ENCODE results near the gene SPAG16. TPM values are rescaled to one million over a fixed set of nuclear protein-coding genes. Genes with fewer than 3 reads are reported as not detected.

The SPAG16 gene
- total RNA-seq, 1 experiment from 2014 or later: 0.30 TPM

DNA sequence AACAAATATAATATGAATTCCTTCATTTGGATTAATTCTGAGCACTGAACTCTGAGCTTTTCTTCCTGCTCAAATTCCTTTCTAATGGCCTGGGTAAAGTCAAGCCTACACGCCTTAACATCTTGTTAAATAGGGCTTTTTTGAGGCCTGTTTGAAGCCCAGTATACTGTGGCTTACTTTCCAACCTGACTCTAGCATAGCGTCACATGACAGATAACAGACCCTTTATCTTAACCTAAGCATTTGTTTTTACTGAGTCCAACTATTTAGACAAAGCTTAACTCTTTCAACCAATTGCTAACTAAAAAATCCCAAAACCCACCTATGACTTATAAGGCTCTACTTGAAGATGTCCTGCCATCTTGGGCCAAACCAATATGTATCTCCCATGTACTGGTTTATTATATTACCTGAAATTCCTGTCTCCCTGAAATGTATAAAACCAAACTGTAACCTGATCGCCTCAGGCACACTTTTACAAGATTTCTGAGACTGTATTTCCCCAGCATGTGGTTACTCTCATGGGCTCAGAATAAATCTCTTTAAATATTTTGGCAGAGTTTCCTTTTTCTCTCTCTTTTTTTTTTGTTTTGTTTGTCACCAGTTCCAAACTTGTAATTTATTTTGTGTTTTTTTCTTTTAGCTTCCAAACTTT, 855.5 kb downstream of the SPAG16 start (continued):
- TF ChIP-seq FOSL1 (IDR thresholded peaks at IDR 0.05; ENCODE audit: low read depth) (no peak), EGR1 (IDR thresholded peaks at IDR 0.05; ENCODE audit: low read depth) (no peak)

GRCh38 chr2:214156971-214157370, 872.7 kb downstream of the SPAG16 start:
- no peaks in the 10 kb centered on the region for H3K27me3 ChIP-seq (ENCODE audit: insufficient read depth, low read length)
- no peaks in the 10 kb centered on the region for H3K79me2 ChIP-seq (ENCODE audit: insufficient read depth, low read length)
- no peaks in the 10 kb centered on the region for H3K9me2 ChIP-seq (ENCODE audit: insufficient read depth)
- RAD21 ChIA-PET (ENCODE audit: low non-redundant PET in 1 of 2, low total read pairs in 2 of 2, uncharacterized antibody in 2 of 2, unreplicated experiment in 2 of 2): no interaction called here
- POLR2A ChIA-PET: no interaction called here
- no peaks in the 10 kb centered on the region for H3K36me3 ChIP-seq (ENCODE audit: control insufficient read depth in 1 of 2, insufficient read depth in 2 of 2, low read length in 2 of 2)
- DNase-seq (ENCODE audit: low read depth, low spot score) (no peak), ATAC-seq (no peak)
- no TSS peak for BruUV-seq (replicated peaks)
- no peak for TF ChIP-seq TCF7L2 (IDR thresholded peaks at IDR 0.05; ENCODE audit: borderline replicate concordance, extremely low read depth, insufficient read depth, insufficient read length)
- CTCF ChIA-PET: no interaction called here
- H3K27ac ChIP-seq (ENCODE audit: low read depth, low read length): no peak overlapping the region
- no peak overlapping the region for H3K4me3 ChIP-seq (replicated peaks in 1 of 2; ENCODE audit: low read depth in 1 of 2, low read length in 2 of 2)
- H2AFZ ChIP-seq (ENCODE audit: low read depth, low read length, poor library complexity, severe bottlenecking): no peak overlapping the region
- H3K9ac ChIP-seq (ENCODE audit: low read length): no peak overlapping the region
- intact Hi-C loops (cut with micrococcal nuclease): no loop called here
- no peak overlapping the region for H3K4me2 ChIP-seq (ENCODE audit: low read length)
- H3K4me1 ChIP-seq (ENCODE audit: control insufficient read depth in 1 of 2, insufficient read depth in 2 of 2, low read length in 2 of 2): no peaks in the 10 kb centered on the region
- H4K20me1 ChIP-seq (ENCODE audit: insufficient read depth): no peaks in the 10 kb centered on the region
- H3K9me3 ChIP-seq (ENCODE audit: control insufficient read depth in 1 of 2, insufficient read depth in 1 of 2, low read depth in 1 of 2, low read length in 2 of 2): no peaks in the 10 kb centered on the region

DNA sequence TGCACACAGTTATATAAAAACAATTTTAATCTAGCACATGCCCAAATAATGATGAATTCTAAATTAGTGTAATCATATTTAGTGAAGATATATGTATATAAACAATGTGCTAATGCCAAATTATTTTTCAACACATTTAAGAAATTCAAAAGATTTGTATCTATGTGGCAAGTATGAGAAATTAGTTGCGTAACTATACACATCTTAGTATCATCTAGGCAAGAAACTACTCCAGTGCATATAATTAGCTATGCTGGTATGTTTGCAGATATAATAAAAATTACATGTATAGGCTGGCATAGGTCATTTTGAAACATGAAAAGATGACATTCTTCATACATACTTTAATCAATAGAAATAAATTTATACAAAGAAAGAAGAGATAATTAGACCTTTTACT, 874.6 kb downstream of the SPAG16 start:
- CTCF ChIA-PET: no interaction called here
- TF ChIP-seq, protein P1, sequence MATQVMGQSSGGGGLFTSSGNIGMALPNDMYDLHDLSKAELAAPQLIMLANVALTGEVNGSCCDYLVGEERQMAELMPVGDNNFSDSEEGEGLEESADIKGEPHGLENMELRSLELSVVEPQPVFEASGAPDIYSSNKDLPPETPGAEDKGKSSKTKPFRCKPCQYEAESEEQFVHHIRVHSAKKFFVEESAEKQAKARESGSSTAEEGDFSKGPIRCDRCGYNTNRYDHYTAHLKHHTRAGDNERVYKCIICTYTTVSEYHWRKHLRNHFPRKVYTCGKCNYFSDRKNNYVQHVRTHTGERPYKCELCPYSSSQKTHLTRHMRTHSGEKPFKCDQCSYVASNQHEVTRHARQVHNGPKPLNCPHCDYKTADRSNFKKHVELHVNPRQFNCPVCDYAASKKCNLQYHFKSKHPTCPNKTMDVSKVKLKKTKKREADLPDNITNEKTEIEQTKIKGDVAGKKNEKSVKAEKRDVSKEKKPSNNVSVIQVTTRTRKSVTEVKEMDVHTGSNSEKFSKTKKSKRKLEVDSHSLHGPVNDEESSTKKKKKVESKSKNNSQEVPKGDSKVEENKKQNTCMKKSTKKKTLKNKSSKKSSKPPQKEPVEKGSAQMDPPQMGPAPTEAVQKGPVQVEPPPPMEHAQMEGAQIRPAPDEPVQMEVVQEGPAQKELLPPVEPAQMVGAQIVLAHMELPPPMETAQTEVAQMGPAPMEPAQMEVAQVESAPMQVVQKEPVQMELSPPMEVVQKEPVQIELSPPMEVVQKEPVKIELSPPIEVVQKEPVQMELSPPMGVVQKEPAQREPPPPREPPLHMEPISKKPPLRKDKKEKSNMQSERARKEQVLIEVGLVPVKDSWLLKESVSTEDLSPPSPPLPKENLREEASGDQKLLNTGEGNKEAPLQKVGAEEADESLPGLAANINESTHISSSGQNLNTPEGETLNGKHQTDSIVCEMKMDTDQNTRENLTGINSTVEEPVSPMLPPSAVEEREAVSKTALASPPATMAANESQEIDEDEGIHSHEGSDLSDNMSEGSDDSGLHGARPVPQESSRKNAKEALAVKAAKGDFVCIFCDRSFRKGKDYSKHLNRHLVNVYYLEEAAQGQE (IDR thresholded peaks at IDR 0.05; ENCODE audit: low read depth): no peak
- TF ChIP-seq ATF3 (IDR thresholded peaks at IDR 0.05) (no peak), YY1 (IDR thresholded peaks at IDR 0.05; ENCODE audit: extremely low read depth, insufficient replicate concordance, low read depth, low read length) (no peak), EZH2 (IDR thresholded peaks at IDR 0.05) (no peak), RAD21 (IDR thresholded peaks at IDR 0.05; ENCODE audit: low read depth) (no peak), ELF1 (IDR thresholded peaks at IDR 0.05; ENCODE audit: borderline replicate concordance, low read depth) (no peak), TCF7L2 (IDR thresholded peaks at IDR 0.05; ENCODE audit: borderline replicate concordance, extremely low read depth, insufficient read depth, insufficient read length) (no peak), CEBPB (IDR thresholded peaks at IDR 0.05; ENCODE audit: low read depth) (no peak), SRF (IDR thresholded peaks at IDR 0.05; ENCODE audit: low read depth) (no peak), POLR2AphosphoS5 (IDR thresholded peaks at IDR 0.05; ENCODE audit: low read depth, low read length) (no peak)
- TF ChIP-seq, protein P2, sequence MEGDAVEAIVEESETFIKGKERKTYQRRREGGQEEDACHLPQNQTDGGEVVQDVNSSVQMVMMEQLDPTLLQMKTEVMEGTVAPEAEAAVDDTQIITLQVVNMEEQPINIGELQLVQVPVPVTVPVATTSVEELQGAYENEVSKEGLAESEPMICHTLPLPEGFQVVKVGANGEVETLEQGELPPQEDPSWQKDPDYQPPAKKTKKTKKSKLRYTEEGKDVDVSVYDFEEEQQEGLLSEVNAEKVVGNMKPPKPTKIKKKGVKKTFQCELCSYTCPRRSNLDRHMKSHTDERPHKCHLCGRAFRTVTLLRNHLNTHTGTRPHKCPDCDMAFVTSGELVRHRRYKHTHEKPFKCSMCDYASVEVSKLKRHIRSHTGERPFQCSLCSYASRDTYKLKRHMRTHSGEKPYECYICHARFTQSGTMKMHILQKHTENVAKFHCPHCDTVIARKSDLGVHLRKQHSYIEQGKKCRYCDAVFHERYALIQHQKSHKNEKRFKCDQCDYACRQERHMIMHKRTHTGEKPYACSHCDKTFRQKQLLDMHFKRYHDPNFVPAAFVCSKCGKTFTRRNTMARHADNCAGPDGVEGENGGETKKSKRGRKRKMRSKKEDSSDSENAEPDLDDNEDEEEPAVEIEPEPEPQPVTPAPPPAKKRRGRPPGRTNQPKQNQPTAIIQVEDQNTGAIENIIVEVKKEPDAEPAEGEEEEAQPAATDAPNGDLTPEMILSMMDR (IDR thresholded peaks at IDR 0.05 in 2 of 3, conservative IDR thresholded peaks at IDR 0.05 in 1 of 3; ENCODE audit: borderline replicate concordance in 1 of 3, insufficient read depth in 1 of 3, low read depth in 2 of 3, low read length in 2 of 3): no peak

More for the DNA sequence above, 874.6 kb downstream of the SPAG16 start:
- Histone ChIP-seq H3K36me3 (ENCODE audit: control insufficient read depth in 1 of 2, insufficient read depth in 2 of 2, low read length in 2 of 2) (no peaks in the 10 kb centered on the region), H3K4me3 (replicated peaks in 1 of 2; ENCODE audit: low read depth in 1 of 2, low read length in 2 of 2) (no peak overlapping the region), H4K20me1 (ENCODE audit: insufficient read depth) (no peaks in the 10 kb centered on the region), H2AFZ (ENCODE audit: low read depth, low read length, poor library complexity, severe bottlenecking) (no peak overlapping the region), H3K9ac (ENCODE audit: low read length) (no peak overlapping the region), H3K9me2 (ENCODE audit: insufficient read depth) (no peaks in the 10 kb centered on the region), H3K27me3 (ENCODE audit: insufficient read depth, low read length) (no peaks in the 10 kb centered on the region), H3K4me1 (ENCODE audit: control insufficient read depth in 1 of 2, insufficient read depth in 2 of 2, low read length in 2 of 2) (no peaks in the 10 kb centered on the region), H3K4me2 (ENCODE audit: low read length) (no peak overlapping the region), H3K27ac (ENCODE audit: low read depth, low read length) (no peak overlapping the region), H3K79me2 (ENCODE audit: insufficient read depth, low read length) (no peaks in the 10 kb centered on the region), H3K9me3 (ENCODE audit: control insufficient read depth in 1 of 2, insufficient read depth in 1 of 2, low read depth in 1 of 2, low read length in 2 of 2) (no peaks in the 10 kb centered on the region)
- ATAC-seq (no peak), DNase-seq (ENCODE audit: low read depth, low spot score) (no peak)
- no TSS peak for BruUV-seq (replicated peaks)
- ChIA-PET POLR2A (no interaction called here), RAD21 (ENCODE audit: low non-redundant PET in 1 of 2, low total read pairs in 2 of 2, uncharacterized antibody in 2 of 2, unreplicated experiment in 2 of 2) (no interaction called here)
- intact Hi-C loops (cut with micrococcal nuclease): no loop called here
